Astrocyte of the cerebellum (primary cell): ENCODE measurements around the gene ATP11A.
A peak's percentile ranks its signal among the peaks of the same experiment; 100 is the strongest.
"Not testable (repeated sequence)": the region's sequence is repeated elsewhere in the genome, so short reads cannot be mapped to it uniquely, and the experiment has no call there.

Experiments
- DNase-seq: peaks from one replicate; pipeline ENCODE4 v3.0.0-alpha.2; 2011; ENCODE audit warnings: low read depth
- H3K4me3 ChIP-seq: 2 replicates; pipeline ENCODE4 v1.5.1; 2011; ENCODE audit warnings: mild to moderate bottlenecking, low read depth, low read length, moderate library complexity
- CTCF ChIP-seq: IDR thresholded peaks from 2 replicates; pipeline ENCODE4 v1.5.1; 2012; ENCODE audit warnings: low read length, low read depth, moderate library complexity, mild to moderate bottlenecking; ENCODE audit errors: missing control alignments
- in situ Hi-C: cut with HindIII; loops from 2 replicates; pipeline ENCODE4 v1.10.0; 2017; ENCODE audit warnings: low sequenced_read_pairs

Gene ATP11A

GRCh38 chr13:112883241-112883945 lies 193.6 kb downstream of the ATP11A start:
- no peak overlapping the region for H3K4me3 ChIP-seq
- in situ Hi-C loops, result no loop called here
- TF ChIP-seq CTCF, result no peak
- DNase-seq, result no peak

DNA sequence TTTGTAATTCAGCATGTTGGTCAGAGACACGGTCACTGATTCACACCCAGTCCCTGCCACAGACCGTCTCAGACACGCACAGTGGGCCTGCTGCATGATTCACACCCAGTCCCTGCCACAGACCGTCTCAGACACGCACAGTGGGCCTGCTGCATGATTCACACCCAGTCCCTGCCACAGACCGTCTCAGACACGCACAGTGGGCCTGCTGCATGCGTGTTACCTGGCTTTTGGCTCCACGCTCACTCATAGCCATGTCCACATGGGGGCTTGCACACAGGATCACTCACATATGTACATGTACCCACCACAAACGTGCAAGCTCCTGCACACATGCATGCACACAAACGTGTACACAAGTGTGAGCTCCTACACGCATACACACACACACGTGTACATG lies 194.9 kb downstream of the ATP11A start:
- H3K4me3 ChIP-seq, DNase-seq, in situ Hi-C loops: not testable (repeated sequence)

GRCh38 chr13:112885242-112885781 lies 195.5 kb downstream of the ATP11A start:
- DNase-seq, result no peak
- H3K4me3 ChIP-seq, result no peak overlapping the region
- in situ Hi-C loops, result no loop called here
- no peak for TF ChIP-seq CTCF

- TF ChIP-seq CTCF, result no peak
- peak; percentile 55 for DNase-seq
- peak overlapping the region; percentile 17 for H3K4me3 ChIP-seq
- in situ Hi-C loops, result no loop called here
These were observed 196.0 kb downstream of the ATP11A start for GRCh38 chr13:112885782-112886268.

- TF ChIP-seq CTCF, result no peak
- in situ Hi-C loops, result no loop called here
- H3K4me3 ChIP-seq, result no peak overlapping the region
- DNase-seq, result no peak
These were observed 197.3 kb downstream of the ATP11A start for GRCh38 chr13:112887151-112887550.

GRCh38 chr13:112887557-112887991 lies 197.7 kb downstream of the ATP11A start:
- no peak for DNase-seq
- TF ChIP-seq CTCF, result no peak
- in situ Hi-C loops, result no loop called here
- H3K4me3 ChIP-seq, result no peak overlapping the region
